Breast epithelium (tissue), 4 donors: ENCODE results near the gene GALNTL6. TPM values are rescaled to one million over a fixed set of nuclear protein-coding genes. Genes with fewer than 3 reads are reported as not detected.

Experiments
- DNase-seq, 2 donors: peaks; one replicate each; pipeline ENCODE4 v3.0.0-alpha.2; 2019; ENCODE audit warnings: low spot score in 2 of 2
- H3K27ac ChIP-seq, 2 donors: fragments of 200-600 bp; sonication (generic) in 1 of 2; one replicate each; pipeline ENCODE4 v1.5.1; 2016 to 2019; ENCODE audit warnings: mild to moderate bottlenecking in 1 of 2
- H3K27me3 ChIP-seq, 2 donors: fragments of 200-600 bp; sonication (generic) in 1 of 2; one replicate each; pipeline versions ENCODE4 v1.5.1 to v1.6.0; 2017 to 2019; ENCODE audit warnings: control low read depth in 1 of 2, mild to moderate bottlenecking in 1 of 2
- H3K36me3 ChIP-seq: fragments of 200-600 bp; one replicate; pipeline ENCODE4 v1.5.1; 2019
- H3K4me1 ChIP-seq, 2 donors: fragments of 200-600 bp; sonication (generic); one replicate each; pipeline ENCODE4 v1.5.1; 2016 to 2019; ENCODE audit warnings: control low read depth in 1 of 2
- H3K4me3 ChIP-seq, 3 donors: fragments of 200-600 bp; sonication (generic); 1 replicate in 2 of 3; 2 replicates in 1 of 3; pipeline ENCODE4 v1.5.1; 2016 to 2019; ENCODE audit warnings: mild to moderate bottlenecking in 3 of 3, moderate library complexity in 2 of 3
- H3K9me3 ChIP-seq, 2 donors: fragments of 200-600 bp; sonication (generic) in 1 of 2; one replicate each; pipeline ENCODE4 v1.5.1; 2016 to 2019; ENCODE audit warnings: control low read depth in 1 of 2
- POLR2A ChIP-seq: fragments of 450-650 bp; IDR thresholded peaks from one replicate; pipeline ENCODE4 v1.6.1; 2016; ENCODE audit warnings: antibody characterized with exemption, mild to moderate bottlenecking, moderate library complexity
- POLR2AphosphoS5 ChIP-seq, 3 donors: sonication (generic); formaldehyde crosslinking; IDR thresholded peaks; one replicate each; pipeline ENCODE4 v1.6.1; 2017; ENCODE audit warnings: antibody characterized with exemption in 3 of 3
- intact Hi-C: fragments of 100-400 bp; cut with DNase I; formaldehyde crosslinking; loops from one replicate; pipeline ENCODE4 v1.15.1; 2023; ENCODE audit warnings: low total_unique reads
- total RNA-seq, 3 donors: library from RNA; depleted of rRNA; stranded (reverse); fragments of >200 nt; gene quantifications; one replicate each; pipeline ENCODE4 v1.1.0, GENCODE V29; 2016
- TF ChIP-seq, protein P1 (sequence below), 3 donors: fragments of 450-650 bp; IDR thresholded peaks; one replicate each; pipeline ENCODE4 v1.5.1; 2016 to 2017; ENCODE audit warnings: antibody characterized with exemption in 3 of 3, mild to moderate bottlenecking in 3 of 3, moderate library complexity in 3 of 3

GALNTL6 gene
- total RNA-seq, 3 donors from 2014 or later, result 0.29 to 0.98 TPM; not detected in 1

DNA sequence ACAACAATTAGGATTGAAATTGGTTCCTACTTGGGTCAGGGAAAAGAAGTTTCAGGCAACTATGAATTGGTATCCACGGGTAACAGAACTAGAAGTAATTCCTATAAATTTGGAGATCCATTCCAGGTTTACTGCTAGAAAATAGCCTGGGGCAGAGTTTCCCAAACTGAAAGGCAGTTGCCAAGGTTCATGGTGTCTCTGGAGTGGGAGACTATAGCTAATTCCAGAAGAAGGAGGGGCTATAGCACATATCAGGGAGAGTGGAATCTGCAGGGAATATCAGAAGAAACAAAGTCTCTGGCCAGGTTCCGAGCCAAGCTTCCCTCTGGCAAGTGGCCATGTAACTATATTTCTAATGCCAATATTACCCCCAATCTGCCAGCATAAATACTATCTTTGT lies 166.3 kb downstream of the GALNTL6 start:
- intact Hi-C loops, result no loop called here
- H3K27ac ChIP-seq, result no peak overlapping the region
- no peak for TF ChIP-seq POLR2A
- no peak for TF ChIP-seq POLR2AphosphoS5 (IDR thresholded peaks at IDR 0.05)
- TF ChIP-seq, protein P1, sequence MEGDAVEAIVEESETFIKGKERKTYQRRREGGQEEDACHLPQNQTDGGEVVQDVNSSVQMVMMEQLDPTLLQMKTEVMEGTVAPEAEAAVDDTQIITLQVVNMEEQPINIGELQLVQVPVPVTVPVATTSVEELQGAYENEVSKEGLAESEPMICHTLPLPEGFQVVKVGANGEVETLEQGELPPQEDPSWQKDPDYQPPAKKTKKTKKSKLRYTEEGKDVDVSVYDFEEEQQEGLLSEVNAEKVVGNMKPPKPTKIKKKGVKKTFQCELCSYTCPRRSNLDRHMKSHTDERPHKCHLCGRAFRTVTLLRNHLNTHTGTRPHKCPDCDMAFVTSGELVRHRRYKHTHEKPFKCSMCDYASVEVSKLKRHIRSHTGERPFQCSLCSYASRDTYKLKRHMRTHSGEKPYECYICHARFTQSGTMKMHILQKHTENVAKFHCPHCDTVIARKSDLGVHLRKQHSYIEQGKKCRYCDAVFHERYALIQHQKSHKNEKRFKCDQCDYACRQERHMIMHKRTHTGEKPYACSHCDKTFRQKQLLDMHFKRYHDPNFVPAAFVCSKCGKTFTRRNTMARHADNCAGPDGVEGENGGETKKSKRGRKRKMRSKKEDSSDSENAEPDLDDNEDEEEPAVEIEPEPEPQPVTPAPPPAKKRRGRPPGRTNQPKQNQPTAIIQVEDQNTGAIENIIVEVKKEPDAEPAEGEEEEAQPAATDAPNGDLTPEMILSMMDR (IDR thresholded peaks at IDR 0.05), result no peak
- H3K36me3 ChIP-seq, result no peaks in the 10 kb centered on the region
- DNase-seq, result no peak
- no peaks in the 10 kb centered on the region for H3K9me3 ChIP-seq
- H3K4me1 ChIP-seq, result no peaks in the 10 kb centered on the region
- H3K4me3 ChIP-seq, result no peak overlapping the region
- H3K27me3 ChIP-seq, result no peaks in the 10 kb centered on the region

DNA sequence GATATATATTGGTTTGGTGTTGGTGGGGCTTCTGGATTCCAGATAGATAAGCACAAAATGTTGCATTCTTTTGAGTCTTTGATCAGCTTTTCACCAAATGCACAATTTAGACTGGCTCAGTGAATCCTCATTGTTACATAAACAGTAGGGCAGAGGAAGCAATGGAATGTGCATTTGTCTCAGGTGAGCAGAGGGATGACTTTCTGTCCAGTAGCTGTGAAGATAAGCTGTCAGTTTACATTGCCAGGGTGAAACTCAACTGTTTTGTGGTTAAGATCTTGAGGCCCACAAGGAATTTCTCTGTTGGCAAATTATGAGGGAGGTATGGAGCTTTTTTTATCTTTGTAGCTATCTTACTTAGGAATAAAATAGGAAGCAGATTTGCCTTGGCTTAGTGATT lies 168.0 kb downstream of the GALNTL6 start:
- Histone ChIP-seq H3K27ac (no peak overlapping the region), H3K36me3 (no peaks in the 10 kb centered on the region), H3K27me3 (no peaks in the 10 kb centered on the region), H3K4me1 (no peaks in the 10 kb centered on the region), H3K9me3 (no peaks in the 10 kb centered on the region), H3K4me3 (no peak overlapping the region)
- intact Hi-C loops, result no loop called here
- TF ChIP-seq, protein P1 (IDR thresholded peaks at IDR 0.05), result no peak
- TF ChIP-seq POLR2AphosphoS5 (IDR thresholded peaks at IDR 0.05), result no peak
- no peak for TF ChIP-seq POLR2A
- no peak for DNase-seq

DNA sequence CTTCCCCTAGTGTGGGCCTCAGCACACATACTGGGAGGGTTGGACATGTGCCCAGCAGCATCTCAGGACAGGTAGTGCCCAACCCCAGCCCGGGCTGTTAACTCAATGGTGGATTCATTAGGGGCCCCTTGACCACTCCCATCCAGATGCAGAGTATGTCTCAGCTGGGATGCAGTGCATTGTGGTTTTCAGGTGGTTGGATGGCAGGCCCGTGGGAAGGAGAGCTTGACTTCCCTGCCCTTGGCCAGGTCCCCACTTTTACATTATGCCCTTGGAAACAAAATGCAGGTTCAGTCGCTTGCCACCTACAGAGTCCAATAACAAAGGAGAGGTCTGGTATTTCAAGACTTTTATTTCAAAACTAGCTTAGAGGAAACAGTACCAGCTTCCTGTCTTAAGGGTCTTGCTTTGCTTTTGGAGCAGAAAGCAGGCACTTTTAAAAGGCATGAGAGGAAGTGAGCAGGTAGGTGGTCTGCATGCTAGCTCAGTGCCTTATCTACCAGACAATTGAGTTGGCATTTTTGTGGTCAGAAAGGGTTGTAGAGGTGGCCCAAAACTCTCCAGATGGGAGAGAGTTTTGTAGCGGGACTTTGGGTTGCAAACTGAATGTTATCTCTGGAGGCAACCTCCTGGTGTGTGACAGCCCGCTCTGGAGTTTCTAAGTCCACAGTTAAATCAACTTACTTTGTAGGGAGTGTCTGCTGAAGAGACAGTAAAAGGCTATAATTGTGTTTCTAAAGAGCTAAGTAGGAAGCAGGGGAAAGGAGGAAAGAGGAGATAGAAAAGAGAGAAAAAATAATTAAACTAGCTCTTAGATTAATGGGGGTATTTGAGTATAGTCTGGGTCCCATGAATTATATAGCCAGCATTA lies 171.0 kb downstream of the GALNTL6 start:
- DNase-seq, result no peak
- H3K9me3 ChIP-seq, result no peaks in the 10 kb centered on the region
- no peak overlapping the region for H3K4me3 ChIP-seq
- no peak for TF ChIP-seq POLR2A
- TF ChIP-seq, protein P1 (IDR thresholded peaks at IDR 0.05), result no peak
- intact Hi-C loops, result no loop called here
- no peaks in the 10 kb centered on the region for H3K36me3 ChIP-seq
- no peaks in the 10 kb centered on the region for H3K27me3 ChIP-seq
- no peaks in the 10 kb centered on the region for H3K4me1 ChIP-seq
- H3K27ac ChIP-seq, result no peak overlapping the region

DNA sequence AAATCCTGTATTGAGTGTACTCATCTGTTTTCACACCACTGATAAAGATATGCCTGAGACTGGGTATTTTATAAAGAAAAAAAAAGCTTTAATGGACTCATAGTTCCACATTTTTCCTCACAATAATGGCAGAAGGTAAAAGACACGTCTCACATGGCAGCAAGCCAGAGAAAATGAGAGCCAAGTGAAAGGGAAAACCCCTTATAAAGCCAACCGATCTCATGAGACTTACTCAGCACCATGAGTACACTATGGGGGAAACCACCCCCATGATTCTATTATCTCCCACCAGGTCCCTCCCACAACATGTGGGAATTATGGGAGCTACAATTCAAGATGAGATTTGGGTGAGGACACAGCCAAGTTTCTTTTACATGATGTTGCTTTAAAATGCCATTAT lies 171.9 kb downstream of the GALNTL6 start:
- no peak for TF ChIP-seq POLR2AphosphoS5 (IDR thresholded peaks at IDR 0.05)
- TF ChIP-seq, protein P1 (IDR thresholded peaks at IDR 0.05), result no peak
- no peak for TF ChIP-seq POLR2A
- Histone ChIP-seq H3K27ac (no peak overlapping the region), H3K4me1 (no peaks in the 10 kb centered on the region), H3K36me3 (no peaks in the 10 kb centered on the region), H3K4me3 (no peak overlapping the region), H3K27me3 (no peaks in the 10 kb centered on the region), H3K9me3 (no peaks in the 10 kb centered on the region)
- intact Hi-C loops, result no loop called here
- DNase-seq, result no peak

DNA sequence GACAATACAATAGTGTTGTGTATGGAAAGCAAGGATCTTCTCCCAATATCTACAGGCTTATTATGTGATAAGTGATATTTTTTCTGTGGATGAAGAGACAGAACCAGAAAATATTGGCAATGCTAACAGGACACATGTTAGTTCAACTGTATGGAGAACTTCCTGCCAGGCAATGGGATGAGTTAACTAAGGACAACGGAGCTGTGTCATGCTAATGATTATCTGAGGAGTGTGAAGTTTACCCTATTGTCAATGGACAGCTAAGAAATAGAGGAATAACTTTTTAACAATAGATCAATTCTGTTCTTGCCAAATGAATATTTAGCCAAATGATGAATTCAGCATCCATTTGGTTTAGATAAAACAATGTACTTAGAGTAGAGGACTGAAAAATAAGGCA lies 180.0 kb downstream of the GALNTL6 start:
- TF ChIP-seq, protein P1 (IDR thresholded peaks at IDR 0.05), result no peak
- TF ChIP-seq POLR2AphosphoS5 (IDR thresholded peaks at IDR 0.05) (no peak), POLR2A (no peak)
- Histone ChIP-seq H3K36me3 (no peaks in the 10 kb centered on the region), H3K9me3 (no peaks in the 10 kb centered on the region), H3K27me3 (no peaks in the 10 kb centered on the region), H3K4me1 (no peaks in the 10 kb centered on the region), H3K4me3 (no peak overlapping the region), H3K27ac (no peak overlapping the region)
- DNase-seq, result no peak
- intact Hi-C loops, result no loop called here
